Stromal cell of bone marrow (primary cell): ENCODE measurements around the gene PCSK2.

Experiments
- DNase-seq: peaks from one replicate; pipeline ENCODE4 v3.0.0-alpha.2; 2012; ENCODE audit warnings: low read depth

The PCSK2 gene

GRCh38 chr20:17262786-17263185 lies 35.9 kb downstream of the PCSK2 start:
- DNase-seq = no peak

DNA sequence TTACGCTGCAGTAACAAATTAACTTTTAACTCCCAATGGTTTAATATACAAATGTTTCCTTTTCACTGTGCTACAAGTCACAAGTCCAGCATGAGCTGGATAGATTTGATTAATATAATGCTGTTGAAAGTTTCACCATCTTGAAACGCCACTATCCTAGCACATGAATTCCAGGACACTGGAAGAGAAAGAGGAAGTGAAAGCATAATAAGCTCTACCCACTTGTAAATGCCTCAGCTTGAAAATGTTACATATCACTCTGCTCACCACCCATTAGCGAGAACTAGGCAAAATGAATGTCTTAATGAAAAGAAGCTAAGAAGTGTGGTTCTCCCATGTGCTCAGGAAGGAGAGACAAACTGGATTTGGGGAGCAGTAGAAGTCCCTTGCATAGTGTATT lies 46.9 kb downstream of the PCSK2 start:
- DNase-seq = no peak

- DNase-seq = no peak
Observed at GRCh38 chr20:17276101-17276500, 49.3 kb downstream of the PCSK2 start.

- no peak for DNase-seq
Observed at GRCh38 chr20:17281478-17281877, 54.6 kb downstream of the PCSK2 start.

GRCh38 chr20:17282501-17282900 lies 55.7 kb downstream of the PCSK2 start:
- no peak for DNase-seq

- DNase-seq = no peak
Observed at GRCh38 chr20:17287503-17287902, 60.7 kb downstream of the PCSK2 start.

GRCh38 chr20:17287998-17288397 lies 61.2 kb downstream of the PCSK2 start:
- DNase-seq = no peak

GRCh38 chr20:17295151-17295726 lies 68.4 kb downstream of the PCSK2 start:
- no peak for DNase-seq

GRCh38 chr20:17295991-17296390 lies 69.2 kb downstream of the PCSK2 start:
- DNase-seq = no peak

DNA sequence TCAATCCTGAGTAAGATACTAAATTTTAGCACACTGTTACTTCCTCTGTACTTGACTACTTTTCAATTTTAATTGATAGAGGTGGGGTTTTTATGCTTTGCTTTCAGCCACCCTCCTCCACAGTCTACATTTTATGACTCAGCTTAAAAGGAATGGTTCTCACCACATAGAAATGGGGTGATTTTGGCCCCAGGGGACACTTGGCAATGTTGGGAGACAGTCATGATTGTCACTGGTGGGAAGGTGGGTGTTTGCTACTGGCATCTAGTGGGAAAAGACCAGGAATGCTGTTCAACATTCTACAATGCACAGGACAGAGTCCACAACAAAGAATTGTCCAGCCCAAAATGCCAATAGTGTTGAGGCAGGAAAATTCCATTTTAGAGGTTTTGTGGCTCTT lies 71.3 kb downstream of the PCSK2 start:
- DNase-seq = no peak

GRCh38 chr20:17298751-17299150 lies 71.9 kb downstream of the PCSK2 start:
- no peak for DNase-seq

- no peak for DNase-seq
Observed at GRCh38 chr20:17300113-17300512, 73.3 kb downstream of the PCSK2 start.

DNA sequence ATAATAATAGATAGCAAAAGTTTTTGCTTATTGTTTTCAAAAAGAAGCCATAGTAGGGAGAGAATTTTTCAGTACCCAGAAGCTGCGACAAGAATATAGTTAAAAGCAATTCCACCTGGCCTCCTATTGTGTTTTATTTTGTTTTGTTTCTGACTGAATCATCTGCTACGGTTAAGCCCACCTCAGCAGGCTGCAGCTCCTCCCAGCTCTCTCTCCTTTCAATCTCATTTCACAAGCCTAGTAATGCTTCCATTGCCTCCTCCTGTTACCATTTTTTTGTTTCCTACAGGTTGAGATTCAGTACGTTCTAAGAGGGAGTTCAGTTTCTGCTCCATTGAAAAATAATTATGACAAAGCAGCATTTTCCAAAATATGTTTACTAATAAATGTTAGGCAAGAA lies 77.9 kb downstream of the PCSK2 start:
- DNase-seq = no peak

- no peak for DNase-seq
Observed at GRCh38 chr20:17306427-17306826, 79.6 kb downstream of the PCSK2 start.

DNA sequence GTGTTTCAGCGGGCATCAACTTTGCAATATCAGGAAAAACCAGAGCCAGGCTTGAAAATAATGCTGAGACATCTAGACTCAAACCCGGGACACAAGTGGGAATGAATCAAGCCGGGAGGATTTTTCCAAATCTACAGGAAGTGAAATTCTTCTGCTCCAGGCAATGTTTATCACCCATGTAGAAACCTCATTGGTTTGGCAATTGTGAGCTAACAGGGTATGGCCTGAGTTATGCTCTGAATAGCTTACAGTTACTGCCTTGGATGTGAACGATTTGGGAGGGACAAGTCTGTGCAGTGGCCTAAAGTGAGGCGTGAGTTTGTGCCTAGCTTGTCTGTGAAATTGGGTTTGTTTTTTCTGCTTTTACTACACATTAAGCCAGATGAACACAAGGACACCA lies 87.4 kb downstream of the PCSK2 start:
- DNase-seq = no peak

GRCh38 chr20:17315407-17316231 lies 88.8 kb downstream of the PCSK2 start:
- DNase-seq = no peak

- no peak for DNase-seq
Observed at GRCh38 chr20:17316316-17317038, 89.6 kb downstream of the PCSK2 start.

GRCh38 chr20:17317341-17317740 lies 90.5 kb downstream of the PCSK2 start:
- DNase-seq = no peak

DNA sequence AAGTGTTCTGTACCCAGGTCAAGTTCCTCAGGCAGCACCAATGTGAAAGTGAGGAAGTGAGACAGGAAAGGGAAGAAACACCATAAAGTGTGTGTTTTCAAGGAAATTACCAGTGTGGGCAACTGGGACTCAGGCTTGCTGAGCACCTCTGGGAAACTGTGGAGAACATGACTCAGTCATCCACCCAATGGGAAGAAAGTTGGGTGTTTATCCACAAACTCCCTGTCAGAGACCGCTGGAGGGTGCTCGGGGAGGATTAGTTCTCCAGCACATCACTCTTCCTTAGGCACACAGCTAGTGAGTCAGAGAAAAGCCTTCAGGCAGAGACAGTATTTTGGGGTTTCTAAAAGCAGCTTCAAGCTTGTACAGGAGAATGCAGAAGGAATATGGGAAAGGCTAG lies 93.6 kb downstream of the PCSK2 start:
- DNase-seq = no peak

- DNase-seq = no peak
Observed at GRCh38 chr20:17326096-17326495, 99.3 kb downstream of the PCSK2 start.

- no peak for DNase-seq
Observed at GRCh38 chr20:17327185-17328148, 100.6 kb downstream of the PCSK2 start.

GRCh38 chr20:17334932-17335331 lies 108.1 kb downstream of the PCSK2 start:
- DNase-seq = peak; percentile 51
